ENCODE data around the gene GPR135.

GRCh38 chr14:59458486-59458885 is 6.7 kb downstream of the GPR135 start:
- TF ChIP-seq HDAC2 (IDR thresholded peaks at IDR 0.05): no peak
- no peak for TF ChIP-seq CTCF (IDR thresholded peaks at IDR 0.05)
- TF ChIP-seq EP300 (IDR thresholded peaks at IDR 0.05): no peak

Data from A549 (cell line).